Endodermal cell (in vitro differentiated cells): ENCODE results near the gene AK4. TPM values are rescaled to one million over a fixed set of nuclear protein-coding genes. Genes with fewer than 3 reads are reported as not detected.

Source experiments
- DNase-seq: peaks from one replicate; pipeline ENCODE4 v3.0.0-alpha.2; 2017
- H3K27ac ChIP-seq: 2 replicates; pipeline ENCODE4 v1.5.1; 2013; ENCODE audit warnings: mild to moderate bottlenecking, low read depth, low read length, moderate library complexity
- H3K27me3 ChIP-seq: 2 replicates; pipeline ENCODE4 v1.6.1; 2013; ENCODE audit warnings: mild to moderate bottlenecking, low read length, moderate library complexity; ENCODE audit not compliant: insufficient read depth, control insufficient read depth, poor library complexity, severe bottlenecking
- H3K36me3 ChIP-seq: 2 replicates; pipeline ENCODE4 v1.7.0; 2013; ENCODE audit warnings: mild to moderate bottlenecking, low read length, moderate library complexity; ENCODE audit not compliant: control insufficient read depth, insufficient read depth
- H3K4me1 ChIP-seq: one replicate; pipeline ENCODE4 v1.7.0; 2013; ENCODE audit warnings: low read length; ENCODE audit not compliant: control insufficient read depth, insufficient read depth
- H3K4me3 ChIP-seq: 2 replicates; pipeline ENCODE4 v1.5.1; 2013; ENCODE audit warnings: mild to moderate bottlenecking, low read length, moderate library complexity
- H3K9ac ChIP-seq: 2 replicates; pipeline ENCODE4 v1.6.1; 2013; ENCODE audit warnings: mild to moderate bottlenecking, low read length, moderate library complexity; ENCODE audit not compliant: poor library complexity, severe bottlenecking; ENCODE audit errors: extremely low read depth
- H3K9me3 ChIP-seq: 2 replicates; pipeline ENCODE4 v1.6.1; 2013; ENCODE audit warnings: mild to moderate bottlenecking, low read length, moderate library complexity; ENCODE audit not compliant: control insufficient read depth
- H3K27ac Mint-ChIP-seq: 2 replicates; pipeline ENCODE4 v1.8.0; 2020; ENCODE audit warnings: mixed read lengths
- H3K27me3 Mint-ChIP-seq: 2 replicates; pipeline ENCODE4 v1.8.0; 2021; ENCODE audit warnings: mild to moderate bottlenecking, mixed read lengths; ENCODE audit not compliant: insufficient read depth
- H3K36me3 Mint-ChIP-seq: 2 replicates; pipeline ENCODE4 v1.8.0; 2020; ENCODE audit warnings: low read depth, mixed read lengths
- H3K4me1 Mint-ChIP-seq: 2 replicates; pipeline ENCODE4 v1.8.0; 2020; ENCODE audit warnings: mixed read lengths
- H3K4me3 Mint-ChIP-seq: 2 replicates; pipeline ENCODE4 v1.8.0; 2020; ENCODE audit warnings: mild to moderate bottlenecking, moderate library complexity, mixed read lengths
- H3K9me3 Mint-ChIP-seq: 2 replicates; pipeline ENCODE4 v1.8.0; 2020; ENCODE audit warnings: mild to moderate bottlenecking, mixed read lengths
- CTCF ChIP-seq: fragments of 200-600 bp; sonication (generic); conservative IDR thresholded peaks from 2 replicates; pipeline ENCODE4 v1.5.0; 2021; ENCODE audit warnings: antibody characterized with exemption, mild to moderate bottlenecking
- WGBS, 2 experiments: methylation state at CpG; one replicate each; pipeline versions ENCODE4 v1.1.5 to v1.1.7; 2013; ENCODE audit warnings: missing lambda C conversion rate in 2 of 2, mixed read lengths in 1 of 2; ENCODE audit not compliant: insufficient coverage in 1 of 2, insufficient read length in 1 of 2; 5-methylcytosine and 5-hydroxymethylcytosine counted together
- total RNA-seq, 2 donors: library from RNA; stranded (reverse); fragmentation: NEBNext Ultra II Directional in 1 of 2; extraction: Animal tissue kit (Norgen Biotek cat#: 25700) in 1 of 2; gene quantifications; 2 replicates in 1 of 2; 3 replicates in 1 of 2; pipeline ENCODE4 v1.2.1, GENCODE V29; 2021

Gene AK4
- total RNA-seq, 2 donors from 2014 or later: 118 to 139 TPM

- peaks cover 1% of the 10 kb centered on the region for H3K4me1 Mint-ChIP-seq
- H3K36me3 ChIP-seq: no peaks in the 10 kb centered on the region
- H3K27me3 ChIP-seq: no peaks in the 10 kb centered on the region
- TF ChIP-seq CTCF: no peak
- H3K36me3 Mint-ChIP-seq: no peaks in the 10 kb centered on the region
- peaks cover 2% of the 10 kb centered on the region for H3K9me3 Mint-ChIP-seq
- no peaks in the 10 kb centered on the region for H3K4me1 ChIP-seq
- WGBS, 2 experiments: 90 to 91% methylated on average over 4 of the region's 4 CpGs
- H3K27ac ChIP-seq: no peak overlapping the region
- H3K4me3 Mint-ChIP-seq: no peak overlapping the region
- no peak overlapping the region for H3K9ac ChIP-seq
- no peak for DNase-seq
- H3K9me3 ChIP-seq: no peaks in the 10 kb centered on the region
- no peak overlapping the region for H3K27ac Mint-ChIP-seq
- H3K4me3 ChIP-seq: no peak overlapping the region
- H3K27me3 Mint-ChIP-seq: peaks cover 2% of the 10 kb centered on the region
Measured at GRCh38 chr1:65105596-65105995, 42.4 kb upstream of the AK4 start.

GRCh38 chr1:65108025-65108642 is 39.9 kb upstream of the AK4 start:
- H3K27me3 ChIP-seq: no peaks in the 10 kb centered on the region
- Mint-ChIP-seq H3K9me3 (peaks cover 8% of the 10 kb centered on the region), H3K27me3 (peaks cover 2% of the 10 kb centered on the region), H3K27ac (no peak overlapping the region), H3K4me3 (no peak overlapping the region), H3K36me3 (no peaks in the 10 kb centered on the region), H3K4me1 (peaks cover 1% of the 10 kb centered on the region)
- no peak for DNase-seq
- H3K9me3 ChIP-seq: no peaks in the 10 kb centered on the region
- no peak overlapping the region for H3K4me3 ChIP-seq
- TF ChIP-seq CTCF: no peak
- H3K36me3 ChIP-seq: no peaks in the 10 kb centered on the region
- 94 to 100% methylated on average over 2 to 4 of the region's 4 CpGs for WGBS, 2 experiments
- H3K4me1 ChIP-seq: no peaks in the 10 kb centered on the region
- H3K9ac ChIP-seq: no peak overlapping the region
- H3K27ac ChIP-seq: no peak overlapping the region

GRCh38 chr1:65109487-65109886 is 38.5 kb upstream of the AK4 start:
- Histone ChIP-seq H3K4me1 (no peaks in the 10 kb centered on the region), H3K9me3 (no peaks in the 10 kb centered on the region), H3K36me3 (no peaks in the 10 kb centered on the region), H3K27ac (no peak overlapping the region), H3K4me3 (no peak overlapping the region), H3K27me3 (no peaks in the 10 kb centered on the region), H3K9ac (no peak overlapping the region)
- peaks cover 1% of the 10 kb centered on the region for H3K4me1 Mint-ChIP-seq
- peaks cover 2% of the 10 kb centered on the region for H3K27me3 Mint-ChIP-seq
- no peaks in the 10 kb centered on the region for H3K36me3 Mint-ChIP-seq
- TF ChIP-seq CTCF: no peak
- DNase-seq: no peak
- no peak overlapping the region for H3K4me3 Mint-ChIP-seq
- peaks cover 8% of the 10 kb centered on the region for H3K9me3 Mint-ChIP-seq
- H3K27ac Mint-ChIP-seq: no peak overlapping the region
- 93 to 98% methylated on average over 4 of the region's 4 CpGs for WGBS, 2 experiments
